ACC112 (cell line): ENCODE results near the gene ZPBP2.

Source experiments
- H2AFZ ChIP-seq: fragments of 200-600 bp; sonication (generic); one replicate; pipeline ENCODE4 v1.6.0; 2017; ENCODE audit warnings: antibody characterized with exemption, low read length; ENCODE audit not compliant: unreplicated experiment
- H3K27ac ChIP-seq: fragments of 200-600 bp; sonication (generic); 2 replicates; pipeline ENCODE4 v1.5.1; 2014; ENCODE audit warnings: low read depth, mild to moderate bottlenecking, antibody characterized with exemption, low read length, moderate library complexity
- H3K27me3 ChIP-seq: fragments of 200-600 bp; sonication (generic); 2 replicates; pipeline ENCODE4 v1.6.1; 2014; ENCODE audit warnings: mild to moderate bottlenecking, antibody characterized with exemption, low read length, moderate library complexity, mixed read lengths; ENCODE audit not compliant: insufficient read depth
- H3K36me3 ChIP-seq: fragments of 200-600 bp; sonication (generic); 2 replicates; pipeline ENCODE4 v1.6.1; 2016; ENCODE audit warnings: mild to moderate bottlenecking, antibody characterized with exemption, low read length, moderate library complexity, mixed read lengths; ENCODE audit not compliant: insufficient read depth
- H3K4me1 ChIP-seq: fragments of 200-600 bp; sonication (generic); one replicate; pipeline ENCODE4 v1.6.1; 2016; ENCODE audit warnings: low read length, mixed read lengths; ENCODE audit not compliant: insufficient read depth, unreplicated experiment, control insufficient read depth
- H3K4me3 ChIP-seq: fragments of 200-600 bp; sonication (generic); 2 replicates; pipeline ENCODE4 v1.5.1; 2014; ENCODE audit warnings: mild to moderate bottlenecking, low read depth, low read length
- H3K79me2 ChIP-seq: fragments of 200-600 bp; sonication (generic); one replicate; pipeline ENCODE4 v1.6.0; 2016; ENCODE audit warnings: low read length; ENCODE audit not compliant: control insufficient read depth, unreplicated experiment, insufficient read depth

The ZPBP2 gene

DNA sequence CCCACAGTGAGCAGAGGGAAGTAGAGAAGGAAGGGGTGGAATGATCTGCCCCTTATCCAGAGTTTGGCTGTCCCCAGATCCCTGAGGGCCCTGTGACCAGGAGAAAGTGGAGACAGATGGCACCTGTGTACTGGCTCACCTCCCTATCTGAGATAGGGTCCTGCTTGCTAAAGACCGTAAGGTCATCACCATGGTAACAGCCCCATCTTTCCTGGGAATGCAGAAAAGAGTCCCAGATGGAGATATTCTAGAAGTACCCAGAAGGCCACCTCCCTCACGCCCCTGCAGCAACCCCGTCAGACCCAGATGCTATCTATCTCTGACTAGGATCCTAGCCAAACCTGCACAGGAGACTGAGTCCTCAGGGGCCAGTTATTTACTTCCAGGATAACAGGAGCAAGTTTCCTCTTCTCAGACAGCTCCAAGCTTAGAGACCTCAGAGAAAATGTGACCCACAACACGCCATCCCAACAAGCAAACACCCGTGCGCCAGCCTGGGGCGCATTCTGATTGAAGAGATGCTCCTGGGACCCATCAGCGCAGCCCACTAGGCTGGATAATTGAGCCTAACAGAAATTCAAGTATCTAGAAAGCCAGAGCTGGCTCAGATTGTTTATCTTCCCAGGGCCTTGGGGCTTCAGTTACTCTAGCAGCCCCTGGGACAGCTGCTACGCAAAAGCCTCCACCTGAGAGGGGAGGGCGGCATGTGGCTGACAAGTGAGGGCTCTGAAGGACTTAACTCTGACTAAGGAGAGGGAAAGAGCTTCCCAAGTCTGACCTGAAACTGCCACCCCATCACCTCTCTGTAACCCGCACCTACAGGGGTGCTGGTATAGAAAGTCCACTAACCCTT, 57.5 kb downstream of the ZPBP2 start:
- Histone ChIP-seq H3K4me1 (peaks cover 52% of the 10 kb centered on the region), H3K4me3 (peak overlapping the region; percentile 86; the same call in 1 of the 2 replicates)

DNA sequence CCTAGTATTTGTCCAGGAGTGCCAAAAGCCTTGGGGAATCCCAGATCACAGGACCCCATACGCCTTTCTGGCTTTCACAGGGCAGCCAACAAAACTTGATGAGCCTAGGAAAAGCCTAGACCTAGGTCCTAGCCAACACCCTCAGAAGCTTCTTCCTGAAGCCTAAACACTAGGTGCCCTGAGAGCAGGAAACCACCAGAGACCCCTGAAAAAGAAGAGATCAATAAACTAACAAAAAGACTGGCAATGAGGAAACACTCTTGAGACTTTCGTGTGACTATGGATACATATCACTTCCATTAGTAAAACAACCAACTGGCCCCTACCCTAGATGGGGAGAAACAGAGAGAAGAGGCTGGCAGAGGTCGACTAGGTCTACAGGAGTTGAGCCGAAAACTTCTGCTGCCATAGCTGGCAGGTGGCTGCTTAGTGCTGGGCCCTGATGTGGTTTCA, 58.2 kb downstream of the ZPBP2 start:
- peaks cover 36% of the 10 kb centered on the region for H3K79me2 ChIP-seq
- peak overlapping the region; percentile 86 for H3K4me3 ChIP-seq
- no peak overlapping the region for H2AFZ ChIP-seq
- peaks cover 13% of the 10 kb centered on the region; the same call in 1 of the 2 replicates for H3K36me3 ChIP-seq
- no peaks in the 10 kb centered on the region for H3K27me3 ChIP-seq
- peaks cover 52% of the 10 kb centered on the region for H3K4me1 ChIP-seq
- H3K27ac ChIP-seq: no peak overlapping the region

More for the DNA sequence above, 57.5 kb downstream of the ZPBP2 start:
- Histone ChIP-seq H3K36me3 (peaks cover 13% of the 10 kb centered on the region; the same call in 1 of the 2 replicates), H3K79me2 (peaks cover 36% of the 10 kb centered on the region), H2AFZ (no peak overlapping the region), H3K27ac (no peak overlapping the region), H3K27me3 (no peaks in the 10 kb centered on the region)

DNA sequence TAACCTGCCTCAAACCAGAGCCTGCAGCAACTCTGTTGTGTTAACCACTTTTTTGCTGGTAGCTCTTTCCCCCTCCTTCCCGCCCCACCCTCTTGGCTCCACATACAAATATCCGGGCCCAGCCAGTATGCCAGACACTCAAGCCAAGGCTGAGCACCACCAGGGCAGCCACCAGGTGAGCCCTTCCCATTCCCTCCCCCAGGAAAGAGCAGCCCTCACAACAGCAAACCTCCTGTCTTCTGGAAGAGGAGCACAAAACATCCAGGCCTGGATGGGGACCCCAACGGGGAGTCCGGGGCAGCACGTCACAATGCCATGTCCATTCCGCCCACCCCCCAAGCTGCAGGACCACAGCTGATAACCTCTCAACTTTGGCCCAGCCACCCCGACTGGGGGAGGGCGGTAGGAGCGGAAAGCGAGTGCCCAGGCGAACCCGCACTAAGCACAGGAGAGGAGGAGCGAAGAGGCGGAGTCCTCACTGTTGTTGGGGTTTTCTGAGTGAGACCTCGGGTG, 58.6 kb downstream of the ZPBP2 start:
- H3K4me3 ChIP-seq: peak overlapping the region; percentile 86
- peak overlapping the region; percentile 56; the same call in 1 of the 2 replicates for H3K27ac ChIP-seq
- no peaks in the 10 kb centered on the region for H3K27me3 ChIP-seq
- H3K4me1 ChIP-seq: peaks cover 52% of the 10 kb centered on the region
- peak overlapping the region; percentile 9 for H2AFZ ChIP-seq
- peaks cover 12% of the 10 kb centered on the region; the same call in 1 of the 2 replicates for H3K36me3 ChIP-seq
- peaks cover 36% of the 10 kb centered on the region for H3K79me2 ChIP-seq
